Nephron progenitor cell (in vitro differentiated cells): ENCODE measurements around the gene TEX51.

ENCODE experiments used
- DNase-seq: peaks from one replicate; pipeline ENCODE4 v3.0.0; 2021
- H3K27ac Mint-ChIP-seq: 2 replicates; pipeline ENCODE4 v1.8.0; 2021; ENCODE audit warnings: mild to moderate bottlenecking, moderate library complexity, mixed read lengths
- H3K27me3 Mint-ChIP-seq: 2 replicates; pipeline ENCODE4 v1.8.0; 2021; ENCODE audit warnings: mild to moderate bottlenecking, low read depth, mixed read lengths; ENCODE audit not compliant: poor library complexity
- H3K36me3 Mint-ChIP-seq: 2 replicates; pipeline ENCODE4 v1.8.0; 2021; ENCODE audit warnings: low read depth, mixed read lengths
- H3K4me1 Mint-ChIP-seq: 2 replicates; pipeline ENCODE4 v1.8.0; 2021; ENCODE audit warnings: mixed read lengths
- H3K4me3 Mint-ChIP-seq: 2 replicates; pipeline ENCODE4 v1.8.0; 2021; ENCODE audit warnings: mild to moderate bottlenecking, moderate library complexity, mixed read lengths
- H3K9me3 Mint-ChIP-seq: 2 replicates; pipeline ENCODE4 v1.8.0; 2021; ENCODE audit warnings: mild to moderate bottlenecking, moderate library complexity, mixed read lengths
- TF ChIP-seq, protein P1 (sequence below): fragments of 200-600 bp; sonication (generic); IDR thresholded peaks from 2 replicates; pipeline ENCODE4 v1.5.0; 2021; ENCODE audit warnings: antibody characterized with exemption

The TEX51 gene

DNA sequence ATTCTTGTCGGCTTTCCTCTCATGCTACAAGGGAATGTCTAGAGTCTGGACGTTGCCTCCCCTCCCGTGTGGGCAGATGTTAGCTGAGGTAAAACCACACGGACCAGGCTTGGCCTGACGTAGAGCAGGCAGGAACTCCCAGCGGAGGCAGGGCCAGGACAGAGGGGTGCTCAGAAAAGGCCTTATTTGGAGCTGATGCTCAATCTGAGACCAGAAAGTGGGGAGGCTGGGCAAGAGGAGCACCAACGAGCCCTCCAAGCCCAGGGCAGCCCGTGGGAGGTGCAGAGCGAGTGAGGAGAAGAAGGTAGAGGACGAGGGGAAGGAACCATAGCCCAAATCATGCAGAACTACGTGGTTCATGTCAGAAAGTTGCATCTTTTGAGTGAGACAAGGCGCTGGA lies 9.0 kb downstream of the TEX51 start:
- DNase-seq = no peak
- H3K4me1 Mint-ChIP-seq = peaks cover 25% of the 10 kb centered on the region

DNA sequence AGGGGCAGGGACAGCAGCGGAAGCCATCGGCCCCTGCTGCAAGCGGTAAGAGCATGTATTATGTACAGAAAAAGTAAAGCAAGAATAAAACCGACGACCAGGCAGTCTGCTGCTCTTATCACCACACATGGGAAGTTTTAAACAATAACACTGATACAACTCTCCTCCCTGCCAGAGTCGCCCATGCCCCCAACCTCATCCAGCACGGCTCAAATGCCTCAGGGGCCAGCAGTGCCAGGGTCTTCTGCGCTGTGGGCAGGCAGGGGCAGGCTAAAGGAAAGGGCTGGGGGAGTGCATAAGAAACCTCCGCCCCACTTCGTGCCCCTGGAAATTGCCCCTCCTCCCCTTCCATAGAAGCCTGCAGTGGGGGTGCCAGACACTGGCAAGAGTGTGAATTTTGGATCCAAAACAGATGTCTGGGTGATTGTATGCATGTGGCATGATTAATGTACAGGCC lies 10.1 kb downstream of the TEX51 start:
- Mint-ChIP-seq H3K9me3 (peaks cover 19% of the 10 kb centered on the region), H3K4me1 (peaks cover 25% of the 10 kb centered on the region), H3K27me3 (peaks cover 22% of the 10 kb centered on the region), H3K27ac (no peak overlapping the region), H3K4me3 (no peak overlapping the region), H3K36me3 (peaks cover 5% of the 10 kb centered on the region)
- TF ChIP-seq, protein P1, sequence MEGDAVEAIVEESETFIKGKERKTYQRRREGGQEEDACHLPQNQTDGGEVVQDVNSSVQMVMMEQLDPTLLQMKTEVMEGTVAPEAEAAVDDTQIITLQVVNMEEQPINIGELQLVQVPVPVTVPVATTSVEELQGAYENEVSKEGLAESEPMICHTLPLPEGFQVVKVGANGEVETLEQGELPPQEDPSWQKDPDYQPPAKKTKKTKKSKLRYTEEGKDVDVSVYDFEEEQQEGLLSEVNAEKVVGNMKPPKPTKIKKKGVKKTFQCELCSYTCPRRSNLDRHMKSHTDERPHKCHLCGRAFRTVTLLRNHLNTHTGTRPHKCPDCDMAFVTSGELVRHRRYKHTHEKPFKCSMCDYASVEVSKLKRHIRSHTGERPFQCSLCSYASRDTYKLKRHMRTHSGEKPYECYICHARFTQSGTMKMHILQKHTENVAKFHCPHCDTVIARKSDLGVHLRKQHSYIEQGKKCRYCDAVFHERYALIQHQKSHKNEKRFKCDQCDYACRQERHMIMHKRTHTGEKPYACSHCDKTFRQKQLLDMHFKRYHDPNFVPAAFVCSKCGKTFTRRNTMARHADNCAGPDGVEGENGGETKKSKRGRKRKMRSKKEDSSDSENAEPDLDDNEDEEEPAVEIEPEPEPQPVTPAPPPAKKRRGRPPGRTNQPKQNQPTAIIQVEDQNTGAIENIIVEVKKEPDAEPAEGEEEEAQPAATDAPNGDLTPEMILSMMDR = no peak
- no peak for DNase-seq

More for the DNA sequence above, 9.0 kb downstream of the TEX51 start:
- H3K4me3 Mint-ChIP-seq = no peak overlapping the region
- TF ChIP-seq, protein P1 = no peak
- peaks cover 25% of the 10 kb centered on the region for H3K9me3 Mint-ChIP-seq
- H3K27ac Mint-ChIP-seq = no peak overlapping the region
- peaks cover 22% of the 10 kb centered on the region for H3K27me3 Mint-ChIP-seq
- peaks cover 5% of the 10 kb centered on the region for H3K36me3 Mint-ChIP-seq

DNA sequence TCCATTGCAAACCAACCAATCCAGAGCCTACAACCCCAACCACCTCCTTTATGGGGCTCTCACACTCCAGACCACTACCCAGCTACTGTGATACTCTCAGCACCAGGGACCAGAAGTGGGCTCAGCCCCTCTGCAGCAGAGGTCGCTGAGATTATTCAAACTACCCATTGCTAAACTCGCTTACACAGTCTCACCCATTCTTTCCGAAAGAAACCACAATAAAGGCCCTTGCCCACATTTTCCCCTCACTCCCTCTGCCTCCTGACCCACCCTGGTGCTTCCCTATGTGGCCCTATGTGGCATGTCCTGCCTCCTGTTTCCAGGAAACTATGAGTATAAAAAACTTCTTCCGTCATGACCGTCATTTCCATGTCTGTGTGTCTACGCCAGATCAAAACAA lies 10.7 kb downstream of the TEX51 start:
- DNase-seq = no peak
- Mint-ChIP-seq H3K9me3 (peaks cover 13% of the 10 kb centered on the region), H3K36me3 (peaks cover under 1% of the 10 kb centered on the region), H3K4me3 (no peak overlapping the region), H3K4me1 (peaks cover 25% of the 10 kb centered on the region), H3K27ac (no peak overlapping the region), H3K27me3 (peaks cover 22% of the 10 kb centered on the region)
- TF ChIP-seq, protein P1 = no peak

DNA sequence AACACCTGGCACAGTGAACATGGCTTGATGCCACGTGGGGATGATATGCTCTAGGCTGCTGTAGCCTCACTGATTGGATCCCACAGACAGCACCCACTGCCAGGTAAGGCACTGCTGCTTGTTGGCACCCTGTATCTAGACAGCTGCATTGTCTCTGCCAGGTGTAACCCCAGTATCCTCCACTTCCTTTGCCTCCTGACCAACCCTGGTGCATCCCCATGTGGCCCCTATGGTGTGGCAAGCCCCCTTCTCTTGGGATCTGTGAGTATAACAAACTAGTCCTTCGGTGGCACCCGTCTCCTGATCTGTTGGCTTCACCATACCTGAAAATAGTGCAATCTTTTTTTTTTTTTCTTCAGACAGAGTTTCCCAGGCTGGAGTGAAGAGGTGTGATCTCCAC lies 11.1 kb downstream of the TEX51 start:
- H3K4me3 Mint-ChIP-seq = no peak overlapping the region
- H3K27ac Mint-ChIP-seq = no peak overlapping the region
- H3K9me3 Mint-ChIP-seq = peaks cover 8% of the 10 kb centered on the region
- no peak for DNase-seq
- peaks cover 24% of the 10 kb centered on the region for H3K27me3 Mint-ChIP-seq
- TF ChIP-seq, protein P1 = no peak
- peaks cover 25% of the 10 kb centered on the region for H3K4me1 Mint-ChIP-seq
- no peaks in the 10 kb centered on the region for H3K36me3 Mint-ChIP-seq

DNA sequence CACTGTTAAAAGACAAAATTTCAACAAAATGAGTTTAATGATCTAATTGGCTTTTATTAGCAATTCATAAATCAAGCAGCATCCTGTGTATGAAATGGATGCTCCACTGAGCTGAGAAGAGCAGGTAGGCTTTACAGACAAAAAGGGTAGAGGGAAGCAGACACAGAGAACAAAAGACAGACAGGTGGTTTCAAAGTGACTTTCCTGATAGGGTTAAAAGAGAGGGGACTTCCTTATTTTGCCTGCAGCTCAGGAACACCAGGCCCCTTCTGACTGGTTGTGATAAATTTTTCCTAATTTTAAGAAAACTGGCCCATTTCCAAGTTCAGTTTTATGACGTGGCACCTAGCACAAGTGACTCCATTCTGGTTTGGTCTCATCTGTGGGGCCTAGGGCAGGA lies 11.9 kb downstream of the TEX51 start:
- Mint-ChIP-seq H3K27ac (no peak overlapping the region), H3K27me3 (peaks cover 24% of the 10 kb centered on the region), H3K4me1 (peaks cover 25% of the 10 kb centered on the region), H3K36me3 (no peaks in the 10 kb centered on the region), H3K4me3 (no peak overlapping the region), H3K9me3 (peaks cover 5% of the 10 kb centered on the region)
- TF ChIP-seq, protein P1 = no peak
- no peak for DNase-seq

DNA sequence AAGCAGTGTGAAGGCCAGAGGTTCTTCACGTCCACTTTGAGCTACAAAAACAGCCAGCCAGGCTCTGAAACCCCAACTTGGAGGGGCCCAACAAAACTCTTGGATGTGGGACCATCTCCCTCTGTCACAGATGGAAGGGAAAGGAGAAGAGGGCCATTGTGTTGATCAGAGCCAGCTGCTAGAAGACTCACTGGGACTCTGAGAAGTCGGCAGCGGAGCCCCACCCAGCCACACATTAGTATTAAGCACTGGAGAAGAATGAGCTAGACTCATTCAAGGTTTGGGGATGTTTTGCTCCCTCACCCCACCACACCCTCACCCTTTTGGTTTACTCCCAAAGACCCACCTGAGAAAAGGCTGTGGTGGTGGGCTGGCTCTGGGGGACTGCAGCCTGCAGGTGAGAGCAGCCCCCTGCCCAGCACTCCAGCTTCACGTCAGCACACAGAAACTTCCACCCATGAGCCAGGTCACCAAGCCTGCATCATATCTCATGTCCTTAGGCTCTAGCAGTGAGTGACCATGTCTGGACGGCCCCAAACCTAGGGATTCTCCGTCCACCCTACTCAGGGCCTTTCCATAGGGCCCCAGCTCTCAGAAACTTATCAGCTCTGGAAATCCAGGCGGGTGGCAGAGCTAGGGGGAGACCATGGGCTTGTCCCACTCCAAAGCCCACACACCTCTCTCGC lies 12.6 kb downstream of the TEX51 start:
- Mint-ChIP-seq H3K4me3 (no peak overlapping the region), H3K9me3 (peaks cover 3% of the 10 kb centered on the region), H3K4me1 (peaks cover 25% of the 10 kb centered on the region), H3K27me3 (peaks cover 23% of the 10 kb centered on the region), H3K36me3 (no peaks in the 10 kb centered on the region), H3K27ac (peak overlapping the region; percentile 39)
- TF ChIP-seq, protein P1 = no peak
- no peak for DNase-seq
